UCSD-AML1 (cell line): ENCODE measurements around the gene PCYT1A.
"Not testable (repeated sequence)": the region's sequence is repeated elsewhere in the genome, so short reads cannot be mapped to it uniquely, and the experiment has no call there.

Experiments used
- DNase-seq: peaks from one replicate; lab custom pipeline; 2025; ENCODE audit not compliant: unreplicated experiment; lab: John Stamatoyannopoulos, UW

PCYT1A gene

GRCh38 chr3:196194542-196194915 is 93.0 kb downstream of the PCYT1A start:
- DNase-seq: no peak

- peak; percentile 29 for DNase-seq
These were observed 93.6 kb downstream of the PCYT1A start for GRCh38 chr3:196193736-196194541.

GRCh38 chr3:196193133-196193735 is 94.3 kb downstream of the PCYT1A start:
- DNase-seq: no peak

- DNase-seq: no peak
These were observed 94.9 kb downstream of the PCYT1A start for GRCh38 chr3:196192524-196193051.

- peak; percentile 68 for DNase-seq
These were observed 95.4 kb downstream of the PCYT1A start for GRCh38 chr3:196192036-196192523.

GRCh38 chr3:196189566-196190347 is 97.8 kb downstream of the PCYT1A start:
- no peak for DNase-seq

- no peak for DNase-seq
These were observed 100.6 kb downstream of the PCYT1A start for GRCh38 chr3:196186651-196187573.

- DNase-seq: no peak
These were observed 102.6 kb downstream of the PCYT1A start for GRCh38 chr3:196184881-196185280.

GRCh38 chr3:196184169-196184432 is 103.4 kb downstream of the PCYT1A start:
- DNase-seq: not testable (repeated sequence)

- DNase-seq: no peak
These were observed 106.4 kb downstream of the PCYT1A start for GRCh38 chr3:196181127-196181546.

GRCh38 chr3:196180346-196180745 is 107.2 kb downstream of the PCYT1A start:
- DNase-seq: no peak
